ENCODE measurements around the gene AP3B1.

AP3B1 gene
- 83.2 to 108 (median 94.7) reads per million in 4 experiments for total RNA-seq

GRCh38 chr5:78294248-78295034 is at the start of gene AP3B1:
TSS of gene AP3B1 (minus strand) at chr5:78294698. CDS start at chr5:78294579, 119 bp downstream.
- DNase-seq = peak; percentile 97

GRCh38 chr5:78341440-78341839 is 46.9 kb upstream of the AP3B1 start:
- no peak for DNase-seq

GRCh38 chr5:78339617-78340436 is 45.3 kb upstream of the AP3B1 start:
- no peak for DNase-seq

- no peak for DNase-seq
These were observed 42.2 kb upstream of the AP3B1 start for GRCh38 chr5:78336698-78337097.

- DNase-seq = no peak
These were observed 41.5 kb upstream of the AP3B1 start for GRCh38 chr5:78335976-78336375.

GRCh38 chr5:78334811-78335210 is 40.3 kb upstream of the AP3B1 start:
- DNase-seq = no peak

- DNase-seq = no peak
These were observed 37.1 kb upstream of the AP3B1 start for GRCh38 chr5:78331523-78332080.

- DNase-seq = no peak
These were observed 34.2 kb upstream of the AP3B1 start for GRCh38 chr5:78328585-78329173.

- no peak for DNase-seq
These were observed 33.4 kb upstream of the AP3B1 start for GRCh38 chr5:78327761-78328510.

- no peak for DNase-seq
These were observed 32.4 kb upstream of the AP3B1 start for GRCh38 chr5:78326930-78327329.

GRCh38 chr5:78323241-78323640 is 28.7 kb upstream of the AP3B1 start:
- no peak for DNase-seq

- no peak for DNase-seq
These were observed 25.9 kb upstream of the AP3B1 start for GRCh38 chr5:78320401-78320800.

GRCh38 chr5:78318337-78318736 is 23.8 kb upstream of the AP3B1 start:
- no peak for DNase-seq

GRCh38 chr5:78317515-78317914 is 23.0 kb upstream of the AP3B1 start:
- DNase-seq = no peak

- no peak for DNase-seq
These were observed 14.2 kb upstream of the AP3B1 start for GRCh38 chr5:78308703-78309102.

GRCh38 chr5:78300464-78301045 is 6.1 kb upstream of the AP3B1 start:
- DNase-seq = no peak

GRCh38 chr5:78295035-78295961 is 800 bp upstream of the AP3B1 start:
- DNase-seq = peak; percentile 48

- DNase-seq = no peak
These were observed 649 bp downstream of the AP3B1 start for GRCh38 chr5:78293851-78294247.

GRCh38 chr5:78291687-78292086 is 2.8 kb downstream of the AP3B1 start:
- DNase-seq = no peak

GRCh38 chr5:78289911-78290310 is 4.6 kb downstream of the AP3B1 start:
- no peak for DNase-seq

- no peak for DNase-seq
These were observed 6.3 kb downstream of the AP3B1 start for GRCh38 chr5:78288246-78288645.
